Measurements from ENCODE around the gene GOLGB1.

Gene GOLGB1

DNA sequence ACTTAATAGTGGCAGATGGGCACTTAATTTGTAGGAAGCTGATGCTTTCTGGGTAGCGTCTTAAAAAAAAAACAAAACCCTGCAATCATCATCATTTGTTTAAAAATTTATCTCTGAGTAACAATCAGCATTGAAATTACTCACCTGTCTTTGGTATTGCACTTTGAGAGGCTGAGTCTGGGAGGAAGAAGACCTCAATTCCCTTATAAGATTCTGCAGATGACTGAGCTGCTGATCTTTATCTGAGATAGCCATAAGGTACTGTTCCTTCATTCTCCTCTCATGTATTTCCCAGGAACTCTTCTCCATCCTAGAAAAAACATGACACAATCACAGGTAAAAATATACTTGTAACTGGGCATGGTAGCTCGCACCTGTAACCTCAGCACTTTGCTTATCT lies 72.4 kb downstream of the GOLGB1 start:
- DNase-seq = no peak

DNA sequence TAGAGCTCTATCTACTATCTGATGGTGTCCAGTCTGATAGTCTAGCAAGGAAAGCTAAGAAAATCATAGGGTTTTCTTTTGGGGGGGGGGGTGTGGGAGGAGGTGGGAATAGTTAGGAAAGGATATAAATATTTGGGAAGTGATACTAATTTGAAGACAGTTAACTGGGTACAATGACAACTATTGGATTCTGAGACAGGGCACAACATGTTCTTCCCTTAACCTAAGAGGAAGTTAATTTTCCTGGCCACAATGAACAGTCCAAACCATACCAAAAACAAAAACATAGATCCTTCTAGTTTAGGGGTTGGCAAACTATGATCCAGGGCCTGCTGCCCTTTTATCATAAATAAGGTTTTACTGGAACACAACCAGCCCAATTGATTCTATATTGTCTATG lies 78.9 kb downstream of the GOLGB1 start:
- DNase-seq = no peak

DNA sequence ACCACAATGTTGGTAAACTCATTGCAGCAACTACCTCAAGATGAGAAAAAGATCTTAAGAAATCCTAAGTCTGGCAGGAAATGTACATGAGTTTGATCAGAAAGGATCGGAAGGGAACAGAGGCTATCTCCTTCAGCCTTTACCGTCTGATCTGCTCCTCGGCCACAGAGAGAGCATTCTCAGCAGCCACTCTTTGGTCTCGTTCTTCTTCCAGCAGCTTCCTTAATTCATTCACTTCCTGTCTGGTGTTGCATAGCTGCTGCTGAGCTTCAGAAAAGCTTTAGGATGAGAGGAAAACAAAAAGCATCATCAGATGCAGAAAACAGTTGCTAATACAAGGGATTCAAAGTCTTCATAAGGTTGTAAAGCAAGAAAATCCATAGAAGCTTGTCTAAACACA lies 82.2 kb downstream of the GOLGB1 start:
- no peak for DNase-seq

DNA sequence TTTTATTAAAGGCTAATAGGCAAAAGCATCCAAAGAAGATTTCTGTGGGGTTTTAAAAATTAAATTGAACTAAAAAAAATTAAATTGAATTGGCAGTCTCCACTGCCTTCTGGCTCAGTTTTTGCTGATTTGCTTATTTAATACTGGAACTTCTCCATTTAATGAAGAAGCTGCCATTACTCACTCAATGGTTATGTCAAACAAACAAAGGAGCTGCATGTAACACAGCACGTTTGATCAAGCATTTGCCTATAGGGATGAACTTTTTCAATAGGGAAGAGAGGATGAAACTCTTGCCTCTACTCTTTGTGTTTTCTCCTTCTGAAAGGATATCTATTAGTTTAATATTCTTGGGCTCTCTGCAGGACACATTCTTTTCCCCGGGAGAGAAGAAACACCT lies 84.1 kb downstream of the GOLGB1 start:
- DNase-seq = no peak

DNA sequence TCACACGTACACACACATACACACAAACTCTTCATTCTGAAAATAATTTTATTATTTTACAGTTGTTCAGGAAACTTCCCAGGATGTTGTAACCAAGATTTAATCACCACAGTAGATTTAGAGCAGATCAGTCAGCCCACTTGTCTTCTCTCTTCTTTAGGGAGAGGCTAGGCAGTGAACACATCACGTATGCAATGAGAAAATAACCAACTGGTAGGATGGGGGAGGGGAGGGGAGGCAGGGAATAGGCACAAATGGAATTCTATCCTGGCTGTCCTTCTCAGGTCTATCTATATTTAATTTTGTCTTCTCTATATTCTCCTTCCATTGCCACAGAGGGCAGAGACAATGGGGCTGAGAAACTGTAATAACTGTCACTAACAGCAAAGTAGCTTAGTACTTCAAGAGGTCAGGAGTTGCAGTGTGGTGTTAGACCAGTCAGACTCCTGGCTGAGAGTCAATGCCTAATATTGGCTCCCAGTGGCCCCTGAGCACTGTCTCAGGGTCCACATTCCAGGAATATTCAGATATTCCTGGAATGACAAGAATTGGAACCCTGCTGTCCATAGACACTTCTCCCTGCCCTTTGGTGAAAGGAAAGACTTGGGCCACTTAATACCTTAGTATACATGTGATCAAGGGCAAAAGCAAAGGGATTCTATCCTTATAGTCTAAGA lies 86.2 kb downstream of the GOLGB1 start:
- peak; percentile 33 for DNase-seq

DNA sequence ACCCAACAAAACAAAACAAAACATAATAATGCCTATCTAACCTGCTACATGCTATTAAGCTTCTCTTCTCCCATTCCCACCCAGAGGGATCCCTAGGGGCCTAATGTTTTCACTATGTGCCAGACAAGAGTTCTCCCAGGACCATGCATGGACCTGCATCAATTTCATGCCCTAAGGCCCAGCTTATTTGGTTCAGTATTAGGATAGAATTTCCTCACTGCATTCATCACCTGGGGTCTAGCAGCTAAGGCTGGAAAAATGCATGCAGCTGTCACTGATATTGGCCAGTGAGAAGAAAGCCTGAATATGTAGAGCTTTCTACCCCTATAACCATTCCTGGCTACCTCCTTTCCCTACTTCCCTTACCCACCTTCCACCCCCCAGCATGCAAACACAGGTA lies 86.8 kb downstream of the GOLGB1 start:
- DNase-seq = no peak

DNA sequence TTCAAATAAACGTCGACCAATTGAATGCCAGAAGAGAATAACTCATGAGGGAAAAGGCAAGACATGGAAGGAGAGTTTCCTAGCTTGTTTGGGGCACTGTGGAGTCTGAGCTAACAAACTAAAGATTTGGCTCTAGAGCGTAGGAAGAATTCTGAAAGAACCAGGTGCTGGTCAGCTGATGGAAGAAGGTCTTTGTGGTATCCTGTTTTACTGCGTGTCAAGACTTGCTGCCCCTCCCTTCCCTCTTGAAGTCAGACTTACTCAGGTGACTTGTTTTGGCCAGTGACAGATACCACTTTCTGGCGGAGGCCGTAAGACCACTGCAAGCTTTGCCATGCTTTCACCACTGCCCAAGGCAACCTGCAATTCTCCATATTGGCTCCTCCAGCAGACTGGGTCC lies 88.2 kb downstream of the GOLGB1 start:
- DNase-seq = no peak

DNA sequence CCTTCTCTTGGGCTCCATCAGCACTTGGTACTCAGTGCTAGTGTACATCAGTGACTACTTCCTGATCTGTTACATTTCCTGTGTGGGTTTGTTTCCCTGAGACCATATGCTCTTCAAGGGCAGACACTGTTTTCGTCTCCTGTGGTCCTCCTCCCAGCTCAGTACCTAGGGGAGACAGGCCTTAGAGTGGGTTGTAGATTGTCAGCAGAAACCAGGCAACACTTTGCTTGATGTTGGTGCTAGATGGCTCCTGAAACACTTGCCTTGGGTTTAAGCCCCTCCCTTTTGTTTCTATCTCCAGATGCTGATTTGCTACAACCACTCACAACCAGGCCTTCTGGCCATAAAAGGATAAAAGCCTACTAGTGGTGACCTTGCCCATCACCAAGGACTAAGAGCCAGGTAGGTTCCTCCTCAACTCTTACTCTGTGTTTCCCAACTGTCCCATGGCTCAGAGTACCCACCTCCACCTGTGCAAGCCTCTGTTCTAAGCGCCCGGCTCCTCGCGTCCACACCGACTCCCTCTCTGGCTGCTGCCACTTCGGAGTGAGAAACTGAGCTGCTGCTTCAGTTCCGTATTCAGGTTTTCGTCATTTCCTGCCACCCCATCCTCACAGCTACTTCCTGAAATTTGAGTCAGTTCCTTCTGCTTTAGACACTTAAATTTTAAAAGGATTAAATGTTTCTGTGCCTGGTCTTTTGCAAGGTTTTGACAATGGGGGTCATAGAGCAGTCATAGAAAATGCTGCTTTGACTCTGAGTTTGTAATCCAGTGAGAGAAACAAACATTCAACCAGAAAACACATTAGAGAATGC lies 89.0 kb downstream of the GOLGB1 start, which contains the start of gene HCLS1:
HCLS1 (minus strand) TSS at position 548 of the 816 bp plus-strand sequence. CDS start 2,556 bp downstream, outside the sequence.
- DNase-seq = no peak

DNA sequence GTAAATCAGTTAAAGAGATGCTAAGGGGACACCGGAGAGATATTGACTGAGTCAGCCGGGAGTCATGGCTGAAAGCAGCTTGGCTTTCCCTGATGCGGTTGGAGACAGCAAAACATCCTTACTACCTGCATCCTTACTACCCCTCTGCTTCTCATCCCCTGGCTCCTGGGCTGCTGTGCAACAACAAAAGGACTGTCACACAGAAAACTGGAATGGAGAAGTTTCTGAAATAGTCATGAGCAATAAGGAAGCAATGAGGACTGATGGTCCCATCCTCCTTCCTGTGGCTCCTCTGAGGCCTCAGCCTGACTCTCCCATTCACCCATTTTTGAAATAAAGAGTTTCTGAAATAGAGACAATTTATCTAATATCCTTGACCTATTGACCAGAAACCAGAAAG lies 90.0 kb downstream of the GOLGB1 start:
- no peak for DNase-seq

DNA sequence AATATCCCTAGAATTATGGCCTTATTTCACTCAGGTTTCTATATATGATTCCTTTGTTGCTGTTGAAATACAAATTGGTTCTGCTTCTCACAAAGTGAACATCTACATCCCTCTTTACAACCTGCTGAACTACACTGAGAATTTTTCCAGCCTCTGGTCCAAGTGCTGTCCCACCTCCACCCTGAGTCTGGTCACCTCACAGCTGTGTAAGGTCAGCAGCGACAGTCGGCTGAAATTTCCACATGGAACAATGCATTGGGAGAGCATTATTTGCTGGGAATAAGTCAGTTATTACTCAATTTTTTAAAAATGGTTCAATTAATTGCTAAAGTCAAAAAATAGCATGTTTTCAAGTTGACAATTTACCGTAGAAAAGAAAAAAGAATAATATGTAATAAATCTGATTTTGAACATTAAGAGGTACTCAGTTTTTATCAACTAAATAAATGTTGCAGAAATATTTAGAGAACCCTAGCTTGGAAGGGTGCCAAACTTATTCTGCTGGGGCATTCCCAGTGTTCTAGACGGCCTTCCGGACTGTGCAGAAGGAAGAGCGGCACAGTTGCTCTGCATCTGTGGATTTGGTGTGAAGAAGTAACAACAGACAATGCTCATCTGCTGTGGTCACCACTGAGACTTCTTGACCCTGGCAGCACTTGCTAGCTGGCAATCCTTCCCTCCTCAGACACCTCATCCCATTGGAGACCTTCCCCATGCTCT lies 90.7 kb downstream of the GOLGB1 start:
- DNase-seq = no peak

DNA sequence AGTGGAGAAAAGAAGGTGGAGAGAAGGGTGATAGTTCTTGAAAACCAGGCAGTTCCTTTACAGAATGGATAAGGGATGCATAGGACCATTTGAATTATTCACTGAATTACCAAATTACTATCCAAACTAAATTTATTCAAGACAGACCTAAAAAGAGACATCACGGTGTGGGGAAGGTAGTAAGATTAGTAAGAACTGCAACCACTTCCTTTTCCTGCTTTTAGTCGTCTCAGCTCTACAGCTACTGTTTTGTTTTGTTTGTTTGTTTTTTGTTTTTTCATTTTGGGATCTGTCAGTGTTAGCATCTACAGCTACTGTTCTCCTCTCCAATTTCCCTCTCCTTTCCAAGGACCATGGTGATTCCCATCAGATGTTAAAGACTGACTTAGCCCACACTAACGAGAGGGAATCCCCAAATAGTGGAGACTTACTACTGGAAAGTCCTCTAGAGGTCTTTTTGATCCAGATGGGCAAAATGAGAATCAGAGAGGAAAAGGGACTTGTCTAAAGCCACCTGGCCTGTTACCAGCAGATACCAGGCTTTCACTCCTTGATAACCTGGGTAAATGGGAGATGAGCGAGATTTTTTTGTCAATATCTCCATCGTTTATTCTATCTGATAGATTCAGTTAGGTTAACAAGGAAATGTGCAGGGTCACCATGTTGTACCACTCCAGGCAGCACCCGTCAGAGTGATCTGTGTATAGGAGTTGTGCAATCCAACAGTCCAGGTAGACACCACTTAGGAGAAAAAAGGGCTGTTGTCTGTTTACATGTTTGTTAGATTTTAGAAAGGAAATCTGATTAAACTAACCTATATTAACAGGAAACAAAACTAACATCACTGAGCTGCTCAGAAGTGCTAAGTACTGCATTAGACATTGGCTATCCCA lies 94.8 kb downstream of the GOLGB1 start:
- DNase-seq = no peak

DNA sequence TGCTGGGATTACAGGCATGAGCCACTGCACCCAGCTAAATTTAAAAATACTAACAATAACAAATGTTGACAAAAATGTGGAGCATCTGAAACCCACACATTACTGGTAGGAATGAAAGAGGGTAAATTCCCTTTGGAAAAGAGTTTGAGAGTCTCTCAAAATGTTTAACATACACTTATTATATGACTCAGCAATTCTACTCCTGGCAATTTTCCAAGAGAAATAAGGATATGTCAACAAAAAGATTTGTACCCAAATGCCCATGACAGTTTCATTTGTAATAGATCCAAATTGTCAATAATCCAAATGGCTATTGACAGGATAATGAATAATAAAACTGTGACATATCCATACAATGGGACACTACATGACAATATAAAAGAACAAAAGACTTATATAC lies 97.9 kb downstream of the GOLGB1 start:
- DNase-seq = peak; percentile 35

DNA sequence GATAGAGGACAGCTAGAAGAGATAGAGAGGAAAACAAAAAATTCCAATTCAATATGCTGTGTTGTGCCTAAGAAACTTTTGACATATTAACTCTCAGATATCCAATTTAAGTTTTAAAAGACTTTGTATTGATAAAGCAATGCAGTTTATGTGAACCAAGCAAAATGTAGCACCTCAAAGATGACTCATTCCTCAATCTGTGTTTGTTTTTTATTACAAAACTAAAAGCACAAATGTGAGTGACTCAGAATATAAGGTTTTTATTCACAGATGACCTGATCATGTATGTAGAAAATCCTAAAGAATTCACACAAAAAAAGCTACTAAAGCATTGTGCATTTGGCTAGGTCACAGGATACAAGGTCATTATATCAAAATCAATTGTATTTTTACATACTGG lies 99.9 kb downstream of the GOLGB1 start:
- no peak for DNase-seq

DNA sequence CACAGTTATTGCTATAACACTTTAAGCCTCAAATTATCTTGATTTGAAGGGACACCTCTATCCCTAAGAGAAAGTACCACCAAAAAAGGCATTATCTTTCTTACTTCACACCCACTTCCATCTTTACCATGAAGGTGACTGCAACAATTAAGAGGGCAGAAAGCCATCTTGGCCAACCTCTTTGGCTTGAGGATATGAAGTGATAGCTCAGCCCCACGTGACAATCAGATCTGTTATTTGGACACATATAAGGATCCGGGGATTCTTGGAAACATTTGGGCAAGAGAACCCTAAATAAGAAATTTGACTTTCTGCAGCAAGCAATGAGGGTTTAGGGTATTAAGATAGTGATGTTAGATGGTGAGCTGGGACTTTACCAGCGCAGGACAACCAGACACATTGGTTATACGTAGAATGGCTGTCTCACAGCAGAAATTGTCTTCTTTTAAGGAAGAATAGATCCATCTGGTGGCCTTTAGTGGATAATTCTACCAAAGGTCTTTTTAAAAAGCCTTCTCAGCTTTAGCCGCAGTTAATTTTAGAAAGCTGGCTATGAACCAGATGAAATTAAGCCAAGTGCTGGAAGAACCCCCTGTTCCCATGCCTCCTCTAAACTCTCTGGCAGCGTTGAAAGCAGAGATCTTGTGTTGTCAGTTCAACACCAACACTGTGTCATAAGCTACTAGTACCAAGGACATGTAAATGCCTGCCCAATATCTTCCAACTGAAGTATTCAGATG lies 101.2 kb downstream of the GOLGB1 start:
- DNase-seq = no peak

DNA sequence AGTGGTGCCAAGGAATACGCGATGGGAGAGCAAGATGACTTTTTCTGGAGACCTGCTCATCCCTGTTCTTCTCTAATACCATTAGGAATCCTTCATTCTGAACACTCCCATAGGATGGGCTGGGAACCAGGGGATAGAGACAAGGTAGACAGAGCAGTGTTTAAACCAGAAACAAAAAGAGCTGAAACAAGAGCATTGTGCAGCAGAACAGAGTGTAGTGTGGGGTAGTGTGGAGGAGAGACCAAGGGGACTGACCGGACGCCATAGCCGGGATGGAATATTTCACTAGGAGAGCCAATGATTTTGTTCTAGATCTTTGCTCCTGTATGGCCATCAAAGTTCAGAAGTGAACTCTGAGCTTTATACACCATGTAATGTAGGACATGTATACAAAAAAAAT lies 104.5 kb downstream of the GOLGB1 start:
- DNase-seq = no peak

DNA sequence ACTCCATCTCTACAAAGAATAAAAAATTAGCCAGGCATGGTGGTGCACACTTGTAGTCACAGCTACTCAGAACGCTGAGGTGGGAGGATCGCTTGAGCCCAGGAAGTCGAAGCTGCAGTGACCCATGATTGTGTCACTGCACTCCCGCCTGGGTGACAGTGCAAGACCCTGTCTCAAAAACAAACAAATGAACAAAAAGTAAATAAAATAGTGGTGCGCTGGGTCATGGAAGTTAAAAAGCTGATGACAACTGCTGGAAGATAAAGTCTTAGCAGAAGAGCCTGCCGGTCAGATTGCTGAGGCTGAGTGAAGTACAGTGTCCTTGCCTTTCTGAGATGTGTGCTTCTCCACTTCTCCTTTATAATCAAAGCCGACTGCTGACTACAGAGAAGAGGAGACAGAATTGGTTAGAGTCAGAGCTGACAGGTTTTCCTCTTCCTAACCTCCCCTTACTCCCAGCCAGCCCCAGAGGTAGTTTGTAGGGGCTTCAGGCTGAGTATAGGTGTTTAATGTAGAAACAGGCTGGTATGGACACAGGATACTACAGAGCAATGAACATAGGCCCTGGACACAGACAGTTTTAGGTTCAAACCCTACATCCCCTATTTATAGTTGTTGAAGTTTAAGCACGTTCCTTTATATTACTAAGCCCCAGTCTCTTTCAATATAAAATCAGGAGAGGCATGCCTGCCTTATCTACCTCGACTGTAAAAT lies 106.8 kb downstream of the GOLGB1 start:
- no peak for DNase-seq

DNA sequence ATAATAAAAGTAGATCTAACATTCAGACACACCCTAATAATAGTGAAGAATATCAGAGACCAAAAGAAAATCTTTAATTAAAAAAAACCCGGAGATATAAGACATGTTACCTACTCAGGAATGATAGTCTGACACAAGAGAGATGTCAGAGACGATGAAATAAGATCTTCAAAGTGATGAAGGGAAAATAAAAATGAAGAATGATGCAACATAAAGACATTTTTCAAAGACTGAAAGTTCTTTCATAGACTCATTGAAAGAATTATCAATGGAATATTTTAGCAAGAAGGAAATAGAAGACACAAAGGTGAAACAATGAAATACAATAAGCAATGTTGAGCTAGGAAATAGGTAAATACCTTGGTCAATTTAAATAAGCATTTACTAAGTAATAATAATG lies 108.4 kb downstream of the GOLGB1 start:
- no peak for DNase-seq

DNA sequence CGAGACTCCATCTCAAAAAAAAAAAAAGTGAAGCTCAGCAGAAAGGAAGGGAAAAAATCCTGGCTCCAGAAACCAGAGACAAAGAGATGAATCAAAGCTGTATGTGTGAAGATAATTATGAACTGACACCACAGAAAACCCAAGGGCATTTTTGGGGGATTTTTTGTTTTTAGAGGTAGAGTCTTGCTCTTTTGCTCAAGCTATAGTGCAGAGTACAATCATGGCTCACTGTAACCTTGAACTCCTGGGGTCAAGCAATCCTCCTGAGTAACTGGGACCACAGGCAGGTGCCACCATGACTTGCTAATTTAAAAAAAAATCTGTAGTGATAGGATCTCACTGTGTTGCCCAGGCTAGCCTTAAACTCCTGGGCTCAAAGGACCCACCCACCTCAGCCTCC lies 111.6 kb downstream of the GOLGB1 start:
- DNase-seq = no peak

DNA sequence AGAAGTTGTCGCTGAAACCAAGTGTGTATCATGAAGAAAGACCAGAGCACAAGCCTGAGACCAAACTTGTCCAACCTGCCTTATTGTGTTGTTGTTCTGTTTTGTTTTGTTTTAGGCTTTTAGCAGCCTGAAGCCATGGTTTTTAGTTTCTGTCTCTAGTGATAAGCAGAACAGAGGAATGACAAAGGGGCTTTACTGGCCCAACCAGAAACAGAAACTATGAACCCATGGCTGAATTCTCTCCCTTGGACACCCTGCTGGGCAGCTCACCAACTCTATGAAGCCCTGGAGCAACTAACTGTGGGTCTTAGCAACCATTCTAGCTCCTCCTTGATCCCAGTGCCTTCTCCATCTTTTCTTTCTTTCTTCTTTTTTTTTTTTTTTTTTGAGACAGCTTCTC lies 119.2 kb downstream of the GOLGB1 start:
- no peak for DNase-seq

DNA sequence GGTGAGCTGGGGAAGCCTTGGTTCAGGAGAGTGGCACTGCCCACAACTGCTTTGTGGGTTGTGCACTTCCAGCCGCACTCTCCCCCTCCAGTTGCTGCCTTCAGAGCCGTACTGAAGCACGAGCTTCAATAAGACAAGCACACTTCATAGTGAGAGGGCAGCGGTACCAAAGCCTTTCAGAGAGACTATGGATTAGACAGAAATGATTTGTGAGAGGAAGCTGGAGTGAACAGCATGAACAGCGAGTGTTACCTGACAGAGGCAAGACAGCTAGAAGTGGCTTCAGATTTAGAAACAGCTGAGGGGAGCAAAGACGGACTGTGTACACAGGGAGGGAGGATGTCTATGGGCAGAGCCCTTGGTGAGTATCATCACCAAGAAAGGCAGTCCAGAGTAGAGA lies 119.9 kb downstream of the GOLGB1 start:
- no peak for DNase-seq

DNA sequence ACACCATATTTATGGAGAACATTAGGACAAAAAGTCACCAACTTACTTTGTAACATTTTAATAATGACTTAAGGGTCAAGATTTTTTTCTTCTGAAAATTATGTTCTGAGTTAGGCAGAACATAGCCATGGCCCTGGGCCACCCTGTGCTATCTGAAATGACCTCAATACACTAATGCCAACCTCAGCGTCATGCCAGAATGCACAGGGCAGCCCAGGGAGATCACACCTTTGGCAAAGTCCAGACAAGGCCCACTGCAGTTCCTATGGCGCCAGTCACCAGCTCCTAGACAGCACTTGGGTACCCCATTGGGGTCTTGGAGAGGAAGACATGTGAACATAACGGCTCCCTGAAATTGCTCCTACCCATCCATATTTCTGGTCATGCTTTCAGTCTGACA lies 121.9 kb downstream of the GOLGB1 start:
- DNase-seq = no peak
